ENCODE data around the gene AIFM2. TPM values are rescaled to one million over a fixed set of nuclear protein-coding genes. Genes with fewer than 3 reads are reported as not detected.

Gene AIFM2
- total and polyA plus RNA-seq, 4 donors: 3.6 to 19.1 (median 15.5) TPM

GRCh38 chr10:70122742-70123141, 9.9 kb downstream of the AIFM2 start:
- DNase-seq (no peak), ATAC-seq (ENCODE audit: insufficient read depth, low FRiP score) (no peak)
- H3K27ac ChIP-seq (ENCODE audit: low read depth in 1 of 2, low read length in 1 of 2): no peak overlapping the region
- no peak overlapping the region for H3K4me3 ChIP-seq
- H3K9ac ChIP-seq (ENCODE audit: insufficient read depth in 1 of 2, low read length in 2 of 2): no peak overlapping the region
- WGBS, 2 donors: 43 to 81% methylated on average over 5 of the region's 5 CpGs
- H3K27me3 ChIP-seq (ENCODE audit: control insufficient read depth in 3 of 3, insufficient read depth in 3 of 3, low read length in 2 of 3): no peaks in the 10 kb centered on the region
- H3K4me1 ChIP-seq (ENCODE audit: control insufficient read depth in 5 of 5, insufficient read depth in 5 of 5, low read length in 5 of 5): no peaks in the 10 kb centered on the region
- peaks cover 0 to 22% (median 2%) of the 10 kb centered on the region in 4 donors for H3K36me3 ChIP-seq (ENCODE audit: control insufficient read depth in 4 of 4, insufficient read depth in 4 of 4, low read length in 4 of 4)
- H3K9me3 ChIP-seq (ENCODE audit: control insufficient read depth in 4 of 4, insufficient read depth in 3 of 4, low read length in 3 of 4): no peaks in the 10 kb centered on the region
- TF ChIP-seq, protein P1, sequence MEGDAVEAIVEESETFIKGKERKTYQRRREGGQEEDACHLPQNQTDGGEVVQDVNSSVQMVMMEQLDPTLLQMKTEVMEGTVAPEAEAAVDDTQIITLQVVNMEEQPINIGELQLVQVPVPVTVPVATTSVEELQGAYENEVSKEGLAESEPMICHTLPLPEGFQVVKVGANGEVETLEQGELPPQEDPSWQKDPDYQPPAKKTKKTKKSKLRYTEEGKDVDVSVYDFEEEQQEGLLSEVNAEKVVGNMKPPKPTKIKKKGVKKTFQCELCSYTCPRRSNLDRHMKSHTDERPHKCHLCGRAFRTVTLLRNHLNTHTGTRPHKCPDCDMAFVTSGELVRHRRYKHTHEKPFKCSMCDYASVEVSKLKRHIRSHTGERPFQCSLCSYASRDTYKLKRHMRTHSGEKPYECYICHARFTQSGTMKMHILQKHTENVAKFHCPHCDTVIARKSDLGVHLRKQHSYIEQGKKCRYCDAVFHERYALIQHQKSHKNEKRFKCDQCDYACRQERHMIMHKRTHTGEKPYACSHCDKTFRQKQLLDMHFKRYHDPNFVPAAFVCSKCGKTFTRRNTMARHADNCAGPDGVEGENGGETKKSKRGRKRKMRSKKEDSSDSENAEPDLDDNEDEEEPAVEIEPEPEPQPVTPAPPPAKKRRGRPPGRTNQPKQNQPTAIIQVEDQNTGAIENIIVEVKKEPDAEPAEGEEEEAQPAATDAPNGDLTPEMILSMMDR (IDR thresholded peaks at IDR 0.05; ENCODE audit: control extremely low read depth, extremely low read depth): no peak

GRCh38 chr10:70121281-70121949, 11.2 kb downstream of the AIFM2 start:
- no peaks in the 10 kb centered on the region for H3K4me1 ChIP-seq (ENCODE audit: control insufficient read depth in 5 of 5, insufficient read depth in 5 of 5, low read length in 5 of 5)
- no peaks in the 10 kb centered on the region for H3K27me3 ChIP-seq (ENCODE audit: control insufficient read depth in 3 of 3, insufficient read depth in 3 of 3, low read length in 2 of 3)
- ATAC-seq (ENCODE audit: insufficient read depth, low FRiP score) (no peak), DNase-seq (no peak)
- H3K36me3 ChIP-seq (ENCODE audit: control insufficient read depth in 4 of 4, insufficient read depth in 4 of 4, low read length in 4 of 4): peaks cover 0 to 25% (median 4%) of the 10 kb centered on the region in 4 donors
- no peak overlapping the region for H3K4me3 ChIP-seq
- no peaks in the 10 kb centered on the region for H3K9me3 ChIP-seq (ENCODE audit: control insufficient read depth in 4 of 4, insufficient read depth in 3 of 4, low read length in 3 of 4)
- H3K27ac ChIP-seq (ENCODE audit: low read depth in 1 of 2, low read length in 1 of 2): no peak overlapping the region
- TF ChIP-seq, protein P1 (IDR thresholded peaks at IDR 0.05; ENCODE audit: control extremely low read depth, extremely low read depth): no peak
- WGBS, 2 donors: 95 to 97% methylated on average over 11 of the region's 11 CpGs
- no peak overlapping the region for H3K9ac ChIP-seq (ENCODE audit: insufficient read depth in 1 of 2, low read length in 2 of 2)

DNA sequence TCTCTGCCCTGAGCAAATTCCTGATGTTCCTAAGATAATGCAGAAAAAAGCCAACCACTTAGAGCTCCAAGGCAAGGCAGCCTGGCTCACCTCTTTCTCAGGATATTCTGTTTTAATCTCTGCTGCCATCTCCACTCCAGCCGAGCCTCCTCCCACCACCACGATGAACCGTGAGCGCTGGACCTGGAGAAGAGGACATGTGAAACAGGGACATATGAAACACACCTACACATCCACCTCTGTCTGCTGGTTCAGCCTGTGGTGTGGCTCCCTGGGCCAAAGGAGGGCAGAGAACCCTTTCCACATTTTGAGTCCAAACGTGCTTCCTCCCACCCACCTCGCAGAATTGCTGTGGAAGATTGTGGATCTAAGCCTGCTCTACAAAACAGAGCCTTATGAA, 12.2 kb downstream of the AIFM2 start:
- H3K27ac ChIP-seq (ENCODE audit: low read depth in 1 of 2, low read length in 1 of 2): no peak overlapping the region
- no peaks in the 10 kb centered on the region for H3K4me1 ChIP-seq (ENCODE audit: control insufficient read depth in 5 of 5, insufficient read depth in 5 of 5, low read length in 5 of 5)
- no peak for DNase-seq
- H3K9ac ChIP-seq (ENCODE audit: insufficient read depth in 1 of 2, low read length in 2 of 2): no peak overlapping the region
- TF ChIP-seq, protein P1 (IDR thresholded peaks at IDR 0.05; ENCODE audit: control extremely low read depth, extremely low read depth): no peak
- H3K4me3 ChIP-seq: no peak overlapping the region
- ATAC-seq (ENCODE audit: insufficient read depth, low FRiP score): no peak
- no peaks in the 10 kb centered on the region for H3K27me3 ChIP-seq (ENCODE audit: control insufficient read depth in 3 of 3, insufficient read depth in 3 of 3, low read length in 2 of 3)
- peaks cover 0 to 25% (median 4%) of the 10 kb centered on the region in 4 donors for H3K36me3 ChIP-seq (ENCODE audit: control insufficient read depth in 4 of 4, insufficient read depth in 4 of 4, low read length in 4 of 4)
- H3K9me3 ChIP-seq (ENCODE audit: control insufficient read depth in 4 of 4, insufficient read depth in 3 of 4, low read length in 3 of 4): no peaks in the 10 kb centered on the region
- WGBS, 2 donors: 93 to 95% methylated on average over 6 of the region's 6 CpGs

GRCh38 chr10:70119623-70120022, 13.0 kb downstream of the AIFM2 start:
- Histone ChIP-seq H3K9ac (ENCODE audit: insufficient read depth in 1 of 2, low read length in 2 of 2) (no peak overlapping the region), H3K4me3 (no peak overlapping the region), H3K27ac (ENCODE audit: low read depth in 1 of 2, low read length in 1 of 2) (no peak overlapping the region), H3K27me3 (ENCODE audit: control insufficient read depth in 3 of 3, insufficient read depth in 3 of 3, low read length in 2 of 3) (no peaks in the 10 kb centered on the region), H3K36me3 (ENCODE audit: control insufficient read depth in 4 of 4, insufficient read depth in 4 of 4, low read length in 4 of 4) (peaks cover 0 to 29% (median 4%) of the 10 kb centered on the region in 4 donors), H3K9me3 (ENCODE audit: control insufficient read depth in 4 of 4, insufficient read depth in 3 of 4, low read length in 3 of 4) (no peaks in the 10 kb centered on the region), H3K4me1 (ENCODE audit: control insufficient read depth in 5 of 5, insufficient read depth in 5 of 5, low read length in 5 of 5) (no peaks in the 10 kb centered on the region)
- TF ChIP-seq, protein P1 (IDR thresholded peaks at IDR 0.05; ENCODE audit: control extremely low read depth, extremely low read depth): no peak
- WGBS, 2 donors: 78 to 83% methylated on average over 8 of the region's 8 CpGs
- ATAC-seq (ENCODE audit: insufficient read depth, low FRiP score) (no peak), DNase-seq (no peak)

Data from lung (tissue), 12 donors.